ENCODE measurements around the gene BTBD16.
A peak's percentile ranks its signal among the peaks of the same experiment; 100 is the strongest.

Gene BTBD16

GRCh38 chr10:122368502-122369254 lies 97.6 kb downstream of the BTBD16 start:
- H3K27ac ChIP-seq = no peak overlapping the region
- TF ChIP-seq CTCF (IDR thresholded peaks at IDR 0.05) = no peak
- no peak for TF ChIP-seq ZFX (IDR thresholded peaks at IDR 0.05; ENCODE audit: borderline replicate concordance)

GRCh38 chr10:122373108-122373507 lies 102.0 kb downstream of the BTBD16 start:
- H3K27ac ChIP-seq = no peak overlapping the region
- no peak for TF ChIP-seq ZFX (IDR thresholded peaks at IDR 0.05; ENCODE audit: borderline replicate concordance)
- no peak for TF ChIP-seq CTCF (IDR thresholded peaks at IDR 0.05)

- peak overlapping the region; percentile 78 for H3K27ac ChIP-seq
- TF ChIP-seq CTCF (IDR thresholded peaks at IDR 0.05) = no peak
- no peak for TF ChIP-seq ZFX (IDR thresholded peaks at IDR 0.05; ENCODE audit: borderline replicate concordance)
Observed at GRCh38 chr10:122373721-122374120, 102.6 kb downstream of the BTBD16 start.

GRCh38 chr10:122374237-122374858 lies 103.3 kb downstream of the BTBD16 start, which contains the start of gene PLEKHA1:
Gene PLEKHA1, plus strand, starts transcription at chr10:122374708. Its CDS starts 18,493 bp downstream, at chr10:122393201.
- peak within 1 kb of the TSS; percentile 78 for H3K27ac ChIP-seq
- no peak for TF ChIP-seq CTCF (IDR thresholded peaks at IDR 0.05)
- TF ChIP-seq ZFX (IDR thresholded peaks at IDR 0.05; ENCODE audit: borderline replicate concordance) = no peak

- TF ChIP-seq ZFX (IDR thresholded peaks at IDR 0.05; ENCODE audit: borderline replicate concordance) (no peak), CTCF (IDR thresholded peaks at IDR 0.05) (no peak)
- peak overlapping the region; percentile 78 for H3K27ac ChIP-seq
Observed at GRCh38 chr10:122374859-122375678, 104.0 kb downstream of the BTBD16 start.

GRCh38 chr10:122375679-122376160 lies 104.6 kb downstream of the BTBD16 start:
- TF ChIP-seq CTCF (IDR thresholded peaks at IDR 0.05) = no peak
- TF ChIP-seq ZFX (IDR thresholded peaks at IDR 0.05; ENCODE audit: borderline replicate concordance) = no peak
- peak overlapping the region; percentile 78; the same call in 1 of the 2 replicates for H3K27ac ChIP-seq
